Activated CD4-positive, alpha-beta T cell treated with anti-CD3 and anti-CD28 coated beads, Interleukin-2, amount 50 U/mL, for 48 hours (primary cell): ENCODE data around the gene BAIAP2L2.

ENCODE experiments used
- DNase-seq, 2 experiments: peaks; one replicate each; pipeline ENCODE4 v3.0.0-alpha.2; 2020

The BAIAP2L2 gene

GRCh38 chr22:38036392-38037062 is 74.0 kb downstream of the BAIAP2L2 start:
- DNase-seq, result no peak

GRCh38 chr22:38035530-38035885 is 75.0 kb downstream of the BAIAP2L2 start:
- no peak for DNase-seq
